ENCODE measurements around the gene CDK5RAP3. TPM values are rescaled to one million over a fixed set of nuclear protein-coding genes. Genes with fewer than 3 reads are reported as not detected.
"Not testable (repeated sequence)": the region's sequence is repeated elsewhere in the genome, so short reads cannot be mapped to it uniquely, and the experiment has no call there.

Gene CDK5RAP3
- total RNA-seq, result 100 to 1,000 TPM; 170 to 175 TPM

- ChIA-PET CTCF (interaction anchor here (0.6 to 6.8 kb wide), 18 partner anchors 10 to 742 kb away, joined by 3 to 104 read pairs (median 4); partner anchors contain the start of genes NFE2L1, PNPO, PRR15L and SCRN2), POLR2A (interaction anchor here (0.9 to 1.4 kb wide), 6 partner anchors 21 to 136 kb away, joined by 3 to 9 read pairs (median 4); partner anchors contain the start of genes SNX11 and SP2)
Observed at GRCh38 chr17:47970725-47971499, at the start of gene CDK5RAP3. Gene CDK5RAP3, plus strand, starts transcription at chr17:47971113. Its CDS starts 34 bp downstream, at chr17:47971147.

DNA sequence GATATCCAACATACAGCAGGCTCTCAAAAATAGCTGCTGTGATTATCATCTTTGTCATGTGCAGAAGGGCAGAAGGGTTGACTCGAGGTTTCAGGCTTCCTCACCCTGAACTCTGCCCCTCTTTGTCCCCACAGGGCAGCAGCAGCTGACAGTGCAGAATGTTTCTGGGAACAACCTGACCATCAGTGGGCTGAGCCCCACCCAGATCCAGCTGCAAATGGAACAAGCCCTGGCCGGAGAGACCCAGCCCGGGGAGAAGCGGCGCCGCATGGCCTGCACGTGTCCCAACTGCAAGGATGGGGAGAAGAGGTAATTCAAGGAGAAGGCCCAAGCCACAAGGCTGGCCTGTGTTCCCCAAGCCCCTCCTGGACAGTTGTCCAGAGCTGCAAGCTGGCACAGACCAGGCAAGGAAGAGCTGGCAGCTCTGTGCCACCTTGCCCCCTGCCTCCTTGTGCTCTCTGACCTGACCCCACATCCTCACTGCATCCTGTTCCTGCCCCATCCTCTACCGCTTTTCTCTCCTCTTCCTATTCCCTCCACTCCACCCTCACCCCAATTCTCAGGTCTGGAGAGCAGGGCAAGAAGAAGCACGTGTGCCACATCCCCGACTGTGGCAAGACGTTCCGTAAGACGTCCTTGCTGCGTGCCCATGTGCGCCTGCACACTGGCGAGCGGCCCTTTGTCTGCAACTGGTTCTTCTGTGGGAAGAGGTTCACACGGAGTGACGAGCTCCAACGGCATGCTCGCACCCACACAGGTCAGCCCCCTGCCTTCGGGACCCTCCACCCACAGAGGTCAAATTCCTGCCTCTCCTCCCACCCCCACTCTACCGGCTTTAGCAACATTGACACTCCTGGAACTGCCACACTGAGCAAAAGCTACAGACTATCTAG lies 45.9 kb upstream of the CDK5RAP3 start:
- ChIA-PET CTCF (interaction anchor here (1.0 kb wide), 1 partner anchor 11 kb away, joined by 3 read pairs; no protein-coding TSS in a partner anchor), POLR2A (no interaction called here)

- POLR2A ChIA-PET, result no interaction called here
- CTCF ChIA-PET, result interaction anchor here (1.0 kb wide), 1 partner anchor 45 kb away, joined by 4 read pairs; the partner anchor contains the start of gene CDK5RAP3
Observed at GRCh38 chr17:47925678-47925988, 45.3 kb upstream of the CDK5RAP3 start.

GRCh38 chr17:47927821-47928400 lies 43.0 kb upstream of the CDK5RAP3 start:
- ChIA-PET CTCF (interaction anchor here (0.9 to 1.0 kb wide), 2 partner anchors 10 to 36 kb away, joined by 3 read pairs; no protein-coding TSS in a partner anchor), POLR2A (interaction anchor here (0.7 kb wide), 1 partner anchor 14 kb away, joined by 6 read pairs; no protein-coding TSS in a partner anchor)

DNA sequence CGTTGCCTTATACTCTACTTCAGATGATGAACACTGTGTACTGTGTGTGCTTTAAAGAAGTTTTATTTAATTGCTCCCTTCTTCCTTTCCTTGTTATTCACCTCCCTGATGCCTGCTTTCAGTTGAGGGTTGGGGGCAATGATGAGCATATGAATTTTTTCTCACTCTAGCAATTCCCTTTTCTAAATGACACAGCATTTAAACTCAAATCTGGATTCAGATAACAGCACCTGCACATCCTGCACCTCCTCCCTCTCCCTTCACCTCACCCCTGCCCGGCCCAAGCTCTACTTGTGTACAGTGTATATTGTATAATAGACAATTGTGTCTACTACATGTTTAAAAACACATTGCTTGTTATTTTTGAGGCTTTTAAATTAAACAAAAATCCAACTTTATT lies 42.5 kb upstream of the CDK5RAP3 start:
- CTCF ChIA-PET, result interaction anchor here (0.9 kb wide), 1 partner anchor 36 kb away, joined by 3 read pairs; no protein-coding TSS in a partner anchor
- POLR2A ChIA-PET, result no interaction called here

- CTCF ChIA-PET, result interaction anchor here (1.5 kb wide), 1 partner anchor 20 kb away, joined by 5 read pairs; no protein-coding TSS in a partner anchor
- POLR2A ChIA-PET, result no interaction called here
Observed at GRCh38 chr17:47929218-47930000, 41.5 kb upstream of the CDK5RAP3 start.

- POLR2A ChIA-PET, result no interaction called here
Observed at GRCh38 chr17:47931848-47932247, 39.1 kb upstream of the CDK5RAP3 start.

DNA sequence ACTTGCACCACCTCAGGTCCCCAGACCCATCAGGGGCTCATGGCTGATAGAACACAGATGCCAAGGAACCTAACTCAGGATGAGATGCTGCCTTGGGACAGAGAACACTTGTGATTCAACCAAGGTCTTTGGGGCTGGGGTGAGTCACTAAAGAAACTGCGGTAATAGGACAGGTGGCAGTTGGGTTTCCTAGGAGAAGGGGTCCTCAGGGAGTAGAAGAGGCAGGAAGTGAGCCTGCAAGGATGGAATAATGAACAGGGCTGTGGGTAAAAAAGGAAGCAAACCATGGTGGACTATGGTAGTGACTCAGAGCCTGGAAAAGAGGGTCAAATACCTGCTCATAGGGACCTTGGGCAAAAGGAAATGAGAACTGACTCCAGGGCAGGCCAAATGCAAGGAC lies 36.1 kb upstream of the CDK5RAP3 start:
- POLR2A ChIA-PET, result no interaction called here

More at GRCh38 chr17:47931848-47932247, 39.1 kb upstream of the CDK5RAP3 start:
- CTCF ChIA-PET, result interaction anchor here (0.9 to 4.8 kb wide), 2 partner anchors 14 to 41 kb away, joined by 3 to 19 read pairs; no protein-coding TSS in a partner anchor

GRCh38 chr17:47935468-47935867 lies 35.4 kb upstream of the CDK5RAP3 start:
- POLR2A ChIA-PET, result not testable (repeated sequence)
- CTCF ChIA-PET, result interaction anchor here (4.8 kb wide), 1 partner anchor 11 kb away, joined by 19 read pairs; no protein-coding TSS in a partner anchor

More for the DNA sequence above, 36.1 kb upstream of the CDK5RAP3 start:
- CTCF ChIA-PET, result interaction anchor here (4.8 kb wide), 1 partner anchor 11 kb away, joined by 19 read pairs; no protein-coding TSS in a partner anchor

DNA sequence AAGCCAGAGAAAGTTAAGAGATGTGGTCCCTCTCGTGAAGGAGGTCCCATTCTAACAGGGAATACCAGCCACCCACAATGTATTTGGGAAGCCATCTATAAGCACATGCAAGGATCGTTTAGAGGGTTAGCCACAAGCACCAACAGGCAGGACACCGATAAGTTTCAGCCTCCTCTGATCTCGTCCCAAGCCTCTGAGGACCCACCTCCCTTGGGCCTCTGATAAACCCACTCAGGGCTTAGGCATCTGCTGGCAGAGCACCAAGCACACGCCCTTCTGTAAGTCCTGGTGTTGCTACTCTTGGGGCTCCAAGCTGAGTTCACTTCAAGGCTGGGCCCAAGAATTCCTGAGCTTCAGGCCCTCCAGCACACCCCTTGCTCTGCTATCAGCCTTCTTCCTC lies 35.0 kb upstream of the CDK5RAP3 start:
- CTCF ChIA-PET, result interaction anchor here (0.5 to 4.8 kb wide), 3 partner anchors 10 to 64 kb away, joined by 3 to 19 read pairs (median 3); no protein-coding TSS in a partner anchor
- POLR2A ChIA-PET, result no interaction called here

GRCh38 chr17:47937941-47938340 lies 33.0 kb upstream of the CDK5RAP3 start:
- ChIA-PET POLR2A (interaction anchor here (0.6 to 0.7 kb wide), 2 partner anchors 26 to 128 kb away, joined by 3 to 10 read pairs; no protein-coding TSS in a partner anchor), CTCF (interaction anchor here (0.9 to 1.5 kb wide), 4 partner anchors 9 to 20 kb away, joined by 3 to 7 read pairs (median 4); no protein-coding TSS in a partner anchor)

DNA sequence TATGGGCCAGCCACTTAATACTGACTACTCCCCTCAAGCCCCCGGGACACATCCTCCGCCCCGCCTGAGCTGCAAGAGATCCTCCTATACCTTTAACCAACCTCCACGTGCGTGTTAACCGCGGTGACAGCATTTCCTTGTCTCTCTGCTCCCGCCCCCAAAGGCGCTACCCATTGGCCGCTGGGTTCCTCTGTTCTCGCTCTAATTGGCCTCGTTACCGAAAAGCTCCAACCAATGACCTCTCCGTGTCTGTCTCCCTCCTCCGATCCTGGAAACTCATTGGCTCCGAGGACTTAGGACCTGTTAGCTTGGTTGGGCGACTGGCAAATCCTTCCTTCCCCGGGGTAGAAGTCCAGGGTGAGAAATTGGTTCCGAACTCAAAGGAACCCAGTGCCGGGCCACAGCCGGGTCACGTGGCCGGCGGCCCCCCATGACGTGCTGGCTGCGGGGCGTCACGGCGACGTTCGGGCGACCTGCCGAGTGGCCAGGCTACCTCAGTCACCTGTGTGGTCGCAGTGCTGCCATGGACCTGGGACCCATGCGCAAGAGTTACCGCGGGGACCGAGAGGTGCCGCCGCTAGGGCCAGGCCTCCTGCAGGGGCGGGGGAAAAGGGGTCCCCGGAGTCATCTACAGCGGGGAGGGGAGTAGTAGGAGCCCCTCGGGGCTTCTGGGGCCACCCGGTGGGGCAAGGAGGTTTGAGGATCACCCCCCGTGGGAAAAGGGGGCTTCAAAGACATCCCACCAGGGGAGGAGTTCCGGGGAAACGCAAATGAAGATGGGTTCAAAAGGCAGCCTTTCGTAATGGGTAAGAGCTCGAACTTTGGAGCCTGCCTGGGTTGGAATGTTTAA lies 29.4 kb upstream of the CDK5RAP3 start, which contains the start of gene PNPO:
Gene PNPO, plus strand, starts transcription at position 326 of the 850 bp plus-strand sequence. Its CDS starts 105 bp downstream, at position 431.
- CTCF ChIA-PET, result interaction anchor here (0.5 to 4.7 kb wide), 6 partner anchors 9 to 132 kb away, joined by 3 to 26 read pairs (median 4); partner anchors contain the start of genes CDK5RAP3 and SP2
- POLR2A ChIA-PET, result interaction anchor here (0.6 to 0.7 kb wide), 3 partner anchors 29 to 1379 kb away, joined by 3 read pairs; partner anchors contain the start of genes CDK5RAP3 and SP2

- POLR2A ChIA-PET, result interaction anchor here (0.7 kb wide), 1 partner anchor 46 kb away, joined by 3 read pairs; the partner anchor contains the start of gene SP2
- CTCF ChIA-PET, result interaction anchor here (1.4 to 4.7 kb wide), 2 partner anchors 8 to 29 kb away, joined by 3 to 26 read pairs; partner anchors contain the start of gene CDK5RAP3
Observed at GRCh38 chr17:47942096-47942510, 28.8 kb upstream of the CDK5RAP3 start.

- ChIA-PET POLR2A (no interaction called here), CTCF (interaction anchor here (4.7 kb wide), 1 partner anchor 29 kb away, joined by 26 read pairs; the partner anchor contains the start of gene CDK5RAP3)
Observed at GRCh38 chr17:47942568-47942967, 28.3 kb upstream of the CDK5RAP3 start.

DNA sequence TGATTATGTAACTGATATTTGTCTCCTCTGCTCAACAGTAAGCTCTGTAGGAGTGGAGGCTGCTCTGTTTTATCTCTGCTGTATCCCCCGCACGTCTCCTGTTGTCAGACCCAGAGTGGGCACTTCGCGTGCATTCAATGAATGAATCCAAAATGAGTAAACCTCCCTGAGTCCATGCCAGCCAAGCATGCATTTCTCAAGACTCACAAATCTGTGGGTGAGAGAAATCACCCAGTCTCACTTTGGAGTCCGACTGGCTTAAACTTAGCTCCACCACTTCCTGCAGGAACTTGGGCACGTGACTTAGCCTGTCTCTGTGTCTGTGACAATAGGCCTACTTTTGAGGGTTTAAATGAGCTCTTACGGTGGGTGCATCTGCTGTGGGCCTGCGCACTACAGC lies 25.8 kb upstream of the CDK5RAP3 start:
- ChIA-PET CTCF (interaction anchor here (0.8 to 4.7 kb wide), 6 partner anchors 10 to 73 kb away, joined by 3 to 26 read pairs (median 10); partner anchors contain the start of gene CDK5RAP3), POLR2A (interaction anchor here (0.7 to 1.4 kb wide), 2 partner anchors 49 to 296 kb away, joined by 3 to 4 read pairs; partner anchors contain the start of genes KPNB1 and SP2)
